T1000 (cell line): Measurements from ENCODE around the gene DHX29.
"Not testable (repeated sequence)": the region's sequence is repeated elsewhere in the genome, so short reads cannot be mapped to it uniquely, and the experiment has no call there.

ENCODE experiments used
- DNase-seq: peaks from one replicate; lab custom pipeline; 2025; ENCODE audit warnings: mixed read lengths; lab: John Stamatoyannopoulos, UW

The DHX29 gene

DNA sequence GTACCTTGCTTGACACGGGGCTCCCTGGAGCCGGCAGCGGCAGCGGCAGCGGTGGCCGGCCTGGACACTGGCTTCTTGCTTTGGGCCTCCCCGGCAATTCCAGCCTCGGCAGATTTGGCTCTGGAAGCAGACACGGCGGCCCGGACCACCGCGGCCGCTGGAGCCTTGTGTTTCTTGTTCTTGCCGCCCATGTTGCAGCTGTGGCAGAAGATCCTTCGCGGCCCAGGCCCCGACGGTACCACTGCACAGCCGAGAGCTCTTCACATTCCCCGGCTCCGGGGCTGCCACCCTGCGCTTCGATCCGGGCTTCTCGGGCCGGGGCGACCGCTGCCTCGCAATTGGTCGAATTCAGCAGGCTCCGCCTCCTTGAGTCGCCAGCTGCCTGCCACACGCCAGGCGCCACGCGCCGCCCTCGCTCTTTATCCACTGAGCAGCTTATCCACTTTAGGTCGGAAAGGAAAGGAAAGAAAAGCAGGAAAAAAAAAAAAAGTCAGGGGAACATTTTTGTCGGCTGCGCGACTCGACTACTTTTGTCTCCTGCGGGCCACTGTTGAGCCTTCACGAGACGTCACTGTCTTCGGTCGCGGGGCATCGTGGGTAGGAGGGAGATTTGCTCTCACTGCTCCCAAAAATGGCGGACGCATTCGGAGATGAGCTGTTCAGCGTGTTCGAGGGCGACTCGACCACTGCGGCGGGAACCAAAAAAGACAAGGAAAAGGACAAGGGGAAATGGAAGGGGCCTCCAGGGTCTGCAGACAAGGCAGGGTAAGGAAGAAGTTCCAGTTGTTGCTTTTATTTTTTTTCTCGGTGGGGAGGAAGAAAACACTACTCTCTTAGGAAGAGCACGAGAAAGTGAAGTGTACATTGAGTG lies at the start of gene DHX29, which contains the start of gene MTREX:
Gene DHX29 (minus strand): TSS at position 312 of the 871 bp plus-strand sequence. CDS start 121 bp downstream, at position 191.
Gene MTREX (plus strand): TSS at position 607 of the 871 bp plus-strand sequence. CDS start 25 bp downstream, at position 632.
- peak; percentile 87 for DNase-seq

- no peak for DNase-seq
These were observed 49.4 kb upstream of the DHX29 start for GRCh38 chr5:55356896-55357295.

DNA sequence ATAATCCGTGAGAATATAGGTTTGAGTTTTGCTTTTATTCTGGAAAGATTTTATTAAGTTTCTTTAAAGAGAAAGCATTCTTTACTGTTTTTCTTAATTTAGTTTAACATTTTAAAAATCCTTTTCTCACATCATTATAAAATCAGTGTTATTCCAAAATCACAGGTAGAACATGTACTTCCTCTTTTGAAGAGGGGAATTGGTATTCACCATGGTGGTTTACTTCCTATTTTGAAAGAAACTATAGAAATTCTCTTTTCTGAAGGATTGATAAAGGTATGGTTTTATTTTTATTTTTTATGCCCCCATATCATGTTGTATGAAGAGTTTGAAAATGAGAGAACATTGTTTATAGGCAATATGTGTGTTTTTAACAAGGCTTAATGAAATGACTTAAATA lies 43.3 kb upstream of the DHX29 start:
- DNase-seq = no peak

GRCh38 chr5:55347786-55348185 lies 40.3 kb upstream of the DHX29 start:
- no peak for DNase-seq

GRCh38 chr5:55345327-55345726 lies 37.8 kb upstream of the DHX29 start:
- DNase-seq = no peak

GRCh38 chr5:55344392-55344992 lies 37.0 kb upstream of the DHX29 start:
- DNase-seq = peak; percentile 22

- no peak for DNase-seq
These were observed 36.1 kb upstream of the DHX29 start for GRCh38 chr5:55343609-55344008.

GRCh38 chr5:55343107-55343506 lies 35.6 kb upstream of the DHX29 start:
- DNase-seq = no peak

DNA sequence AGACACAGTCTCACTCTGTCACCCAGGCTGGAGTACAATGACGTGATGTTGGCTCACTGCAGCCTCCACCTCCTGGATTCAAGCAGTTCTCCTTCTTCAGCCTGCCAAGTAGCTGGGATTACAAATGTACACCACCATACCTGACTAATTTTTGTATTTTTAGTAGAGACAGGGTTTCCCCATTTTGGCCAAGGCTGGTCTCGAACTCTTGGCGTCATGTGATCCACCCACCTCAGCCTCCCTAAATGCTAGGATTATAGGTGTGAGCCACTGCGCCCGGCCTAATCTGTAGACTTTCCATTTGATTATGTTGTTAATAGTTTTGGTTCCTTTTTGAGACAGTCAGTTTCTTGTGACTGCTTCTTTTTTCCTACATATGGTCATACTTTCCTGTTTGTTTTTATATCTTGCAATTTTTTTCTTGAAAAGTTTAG lies 31.3 kb upstream of the DHX29 start:
- DNase-seq = no peak

DNA sequence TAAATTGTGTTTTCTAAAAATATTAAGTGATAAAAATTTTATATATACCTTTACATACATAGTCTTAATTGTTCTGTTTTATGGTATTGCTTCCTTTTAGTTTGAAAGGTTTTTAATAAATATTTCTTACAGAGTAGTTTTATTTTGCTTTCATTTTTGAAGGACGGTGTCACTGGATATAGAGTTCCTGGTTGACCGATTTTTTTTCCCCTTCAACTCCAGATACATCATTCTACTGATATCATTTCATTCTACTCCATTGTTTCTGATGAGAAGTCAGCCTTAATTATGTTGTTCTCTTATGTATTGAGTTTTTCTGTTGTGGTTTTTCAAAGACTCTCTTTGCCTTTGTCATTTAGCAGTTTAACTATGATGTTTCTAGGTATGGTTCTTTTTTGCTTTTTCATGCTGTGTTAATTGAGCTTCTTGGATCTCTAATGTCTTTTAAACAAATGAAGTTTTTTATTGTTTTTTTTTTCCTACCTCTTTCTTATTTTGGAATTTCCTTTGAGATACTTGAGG lies 30.7 kb upstream of the DHX29 start:
- DNase-seq = no peak

DNA sequence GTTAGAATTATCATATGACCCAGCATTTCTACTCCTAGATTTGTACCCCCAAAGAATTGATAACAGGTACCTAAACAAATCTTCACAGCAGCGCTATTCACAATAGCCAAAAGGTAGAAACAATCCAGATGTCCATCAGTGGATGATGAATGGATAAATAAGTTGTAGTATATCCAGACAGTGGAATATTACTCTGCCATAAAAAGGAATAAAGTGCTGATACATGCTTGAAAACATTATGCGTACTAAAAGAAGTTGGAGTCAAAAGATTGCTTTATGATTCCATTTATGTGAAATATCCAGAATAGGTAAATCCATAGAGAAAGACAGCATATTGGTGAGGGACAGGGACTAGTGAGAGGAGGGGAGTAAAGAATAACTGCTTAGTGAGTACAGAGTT lies 26.3 kb upstream of the DHX29 start:
- DNase-seq = no peak

- DNase-seq = no peak
These were observed 25.5 kb upstream of the DHX29 start for GRCh38 chr5:55333017-55333416.

DNA sequence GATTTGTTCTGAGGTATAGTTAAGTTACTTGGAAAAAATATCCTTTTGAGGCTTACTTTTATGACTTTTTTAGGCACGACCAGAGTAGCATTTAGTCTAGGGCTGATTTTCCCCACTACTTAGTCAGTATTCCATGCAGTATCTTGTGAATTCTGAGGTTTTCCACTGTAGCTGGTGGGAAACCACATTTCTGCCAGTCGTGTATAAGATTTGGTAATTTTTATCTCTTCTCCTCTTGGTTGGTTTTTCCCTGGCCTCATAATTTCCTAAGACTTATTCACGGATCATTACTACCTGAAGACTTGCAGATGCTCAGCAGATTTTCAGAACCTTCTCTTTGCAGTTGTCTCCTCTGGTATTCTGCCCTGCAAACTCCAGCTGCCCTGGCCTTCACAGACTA lies 23.8 kb upstream of the DHX29 start:
- DNase-seq = no peak

GRCh38 chr5:55327281-55327680 lies 19.8 kb upstream of the DHX29 start:
- no peak for DNase-seq

- no peak for DNase-seq
These were observed 18.1 kb upstream of the DHX29 start for GRCh38 chr5:55325621-55326020.

DNA sequence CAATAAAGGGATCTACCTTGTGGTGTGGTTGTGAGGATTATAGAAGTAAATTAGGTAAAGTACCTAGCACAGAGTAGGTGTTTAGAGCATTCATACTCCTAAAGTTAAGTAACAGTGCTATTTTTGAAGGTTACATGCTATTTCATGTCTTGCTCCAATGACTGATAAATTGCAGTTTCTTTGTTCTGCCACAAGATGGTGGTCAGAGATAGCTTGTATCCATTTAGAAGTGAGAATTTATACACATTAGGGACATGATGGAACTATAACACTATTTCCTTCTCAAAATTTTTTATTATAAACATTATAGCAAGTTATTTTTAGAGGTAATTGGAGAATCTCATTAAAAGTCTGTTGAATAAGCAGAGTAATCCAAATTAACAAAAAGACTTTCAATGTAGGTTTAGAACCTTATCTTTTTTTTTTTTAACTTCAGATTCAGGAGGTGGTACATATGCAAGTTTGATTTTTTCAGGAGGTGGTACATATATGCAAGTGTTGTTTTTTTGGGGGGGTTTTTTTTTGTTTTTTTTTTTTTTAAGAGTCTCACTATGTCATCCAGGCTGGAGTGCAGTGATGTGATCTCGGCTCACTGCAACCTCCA lies 17.4 kb upstream of the DHX29 start:
- no peak for DNase-seq

GRCh38 chr5:55324006-55324405 lies 16.5 kb upstream of the DHX29 start:
- no peak for DNase-seq

DNA sequence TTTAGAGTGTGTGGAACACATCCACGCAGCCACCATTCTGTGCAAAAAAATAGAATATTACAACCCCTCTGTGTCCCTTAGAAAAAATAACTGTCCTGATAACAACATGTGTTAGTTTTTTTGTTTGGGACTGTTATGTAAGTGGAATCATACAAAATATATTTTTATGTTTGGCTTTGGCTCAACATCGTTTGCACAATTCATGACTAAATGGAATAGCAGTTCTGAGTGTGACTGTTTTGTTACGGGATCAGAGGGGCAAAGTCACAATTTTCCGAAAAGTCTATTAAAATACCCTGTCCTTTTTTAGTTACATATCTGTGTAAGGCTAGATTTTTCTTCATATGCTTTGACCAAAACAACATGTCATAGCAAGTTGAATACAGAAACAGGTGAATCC lies 13.1 kb upstream of the DHX29 start:
- DNase-seq = no peak

DNA sequence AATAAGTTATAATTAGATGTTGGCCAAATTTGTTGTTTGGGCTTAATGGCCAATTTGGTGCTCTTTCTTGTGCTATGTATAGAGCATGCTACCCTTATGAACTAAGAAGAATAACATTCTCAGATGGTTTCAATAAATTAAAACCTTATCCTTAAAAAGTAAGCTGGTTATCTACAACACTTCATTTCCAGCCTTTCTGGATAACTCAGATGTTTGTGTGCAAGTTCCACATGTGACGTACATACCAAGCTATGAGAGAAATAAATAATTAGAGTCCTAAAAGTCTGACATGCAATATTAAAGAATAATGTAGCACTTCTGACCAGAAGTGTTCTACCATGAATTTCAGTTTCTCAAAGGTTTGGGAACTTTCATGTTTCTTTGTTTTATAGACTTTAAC lies 12.0 kb upstream of the DHX29 start:
- no peak for DNase-seq

GRCh38 chr5:55318237-55318636 lies 10.7 kb upstream of the DHX29 start:
- not testable (repeated sequence) for DNase-seq

GRCh38 chr5:55316837-55317236 lies 9.3 kb upstream of the DHX29 start:
- DNase-seq = no peak

GRCh38 chr5:55316289-55316688 lies 8.8 kb upstream of the DHX29 start:
- DNase-seq = no peak
